Skeletal muscle satellite cell (primary cell): ENCODE data around the gene FAM43A.

Experiments
- H3K27me3 ChIP-seq: 2 replicates; pipeline ENCODE4 v1.7.0; 2013; ENCODE audit warnings: low read length; ENCODE audit not compliant: control insufficient read depth, insufficient read depth
- H3K36me3 ChIP-seq: 2 replicates; pipeline ENCODE4 v1.7.0; 2013; ENCODE audit warnings: mild to moderate bottlenecking, control low read depth, low read length; ENCODE audit not compliant: insufficient read depth
- H3K4me1 ChIP-seq: 2 replicates; pipeline ENCODE4 v1.7.0; 2013; ENCODE audit warnings: low read length; ENCODE audit not compliant: control insufficient read depth, insufficient read depth
- H3K4me2 ChIP-seq: 2 replicates; pipeline ENCODE4 v1.7.0; 2013; ENCODE audit warnings: mild to moderate bottlenecking, low read length
- H3K4me3 ChIP-seq: 2 replicates; pipeline ENCODE4 v1.7.0; 2013; ENCODE audit warnings: low read length
- H3K9ac ChIP-seq: 2 replicates; pipeline ENCODE4 v1.7.0; 2013; ENCODE audit warnings: mild to moderate bottlenecking, low read depth, low read length, moderate library complexity
- H3K9me3 ChIP-seq: replicated peaks from 2 replicates; pipeline ENCODE4 v1.7.0; 2013; ENCODE audit warnings: mild to moderate bottlenecking, control low read depth, low read length

The FAM43A gene

DNA sequence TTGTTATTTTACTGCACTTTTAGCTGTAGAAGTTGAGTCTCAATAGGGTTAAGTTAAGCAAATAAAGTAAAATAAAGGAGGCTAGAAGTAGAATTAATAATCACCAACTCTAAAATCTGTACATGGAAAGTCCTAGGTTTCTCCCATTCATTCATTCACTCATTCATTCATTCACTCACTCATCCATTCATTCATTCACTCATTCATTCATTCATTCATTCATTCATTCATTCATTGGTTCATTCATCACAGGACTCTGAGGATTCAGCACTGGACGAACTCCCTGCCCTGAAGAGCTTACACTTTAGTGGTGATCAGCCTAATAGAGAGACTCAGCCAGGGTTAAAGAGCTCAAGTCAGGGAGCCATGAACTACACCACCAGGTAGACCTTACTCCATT is 9.2 kb upstream of the FAM43A start:
- Histone ChIP-seq H3K27me3 (peaks cover 25% of the 10 kb centered on the region), H3K36me3 (no peaks in the 10 kb centered on the region), H3K4me2 (no peak overlapping the region), H3K4me1 (peaks cover 11% of the 10 kb centered on the region), H3K4me3 (no peak overlapping the region), H3K9ac (no peak overlapping the region), H3K9me3 (no peaks in the 10 kb centered on the region)

DNA sequence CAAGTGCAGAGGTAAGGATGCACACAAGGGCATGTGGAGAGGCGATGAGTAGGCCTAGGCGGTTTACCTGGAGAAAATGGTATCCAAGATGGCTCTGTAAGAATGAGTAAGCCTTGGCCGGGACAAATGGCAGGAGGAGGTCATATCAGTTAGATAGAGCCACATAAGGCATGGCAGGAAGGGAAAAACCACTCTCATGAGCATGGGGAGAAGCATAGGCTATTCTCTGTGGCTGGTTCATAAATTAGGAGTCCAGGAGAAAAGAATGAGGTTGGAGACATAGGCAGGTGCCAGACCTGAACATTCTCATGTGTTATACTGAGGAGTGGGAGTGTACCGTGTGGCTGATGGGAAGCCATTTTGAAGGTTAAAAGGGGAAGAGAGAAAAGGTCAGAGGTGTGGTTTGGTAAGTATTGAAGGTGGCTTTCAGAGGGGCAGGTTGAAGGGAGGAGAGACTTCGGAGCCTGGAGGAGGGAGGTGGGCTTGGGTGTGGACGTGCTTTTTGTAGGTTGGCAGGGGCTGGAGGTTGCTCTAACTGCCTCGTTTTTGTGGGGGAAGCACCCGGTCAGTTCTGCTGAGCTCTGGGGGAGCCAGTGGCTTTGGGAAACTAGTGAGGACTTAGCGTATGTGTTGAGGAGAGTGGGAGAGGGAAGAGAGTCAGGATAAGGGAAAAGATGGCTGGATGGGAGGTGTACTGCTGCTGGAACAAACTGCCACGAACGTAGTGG is 4.6 kb upstream of the FAM43A start:
- Histone ChIP-seq H3K36me3 (no peaks in the 10 kb centered on the region), H3K9ac (no peak overlapping the region), H3K4me3 (no peak overlapping the region), H3K4me1 (peaks cover 12% of the 10 kb centered on the region), H3K4me2 (no peak overlapping the region), H3K9me3 (no peaks in the 10 kb centered on the region), H3K27me3 (peaks cover 12% of the 10 kb centered on the region)

DNA sequence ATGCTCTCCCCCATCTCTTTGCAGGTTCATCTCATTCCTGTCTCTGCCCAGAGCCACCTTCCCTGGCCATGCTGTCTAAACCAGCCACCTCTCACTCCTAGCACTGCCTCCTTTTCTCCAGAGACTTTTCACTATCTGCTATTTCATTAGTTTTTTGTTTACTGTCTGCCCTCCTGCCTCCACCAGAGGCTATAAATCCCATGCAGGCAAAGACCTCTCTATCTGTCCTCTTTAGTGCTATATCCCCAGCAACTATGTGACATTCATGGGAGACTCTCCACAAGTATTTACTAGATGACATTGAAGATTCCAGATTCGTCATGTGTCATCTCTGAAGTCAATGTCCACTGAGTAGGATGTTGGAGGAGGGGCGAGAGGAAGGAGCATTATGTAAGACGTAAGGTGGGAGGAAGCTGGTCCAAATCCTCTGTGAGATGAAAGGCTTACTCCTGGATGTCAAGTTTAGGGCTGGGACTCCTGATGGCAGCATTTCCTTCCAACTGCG is 3.4 kb upstream of the FAM43A start:
- Histone ChIP-seq H3K9ac (no peak overlapping the region), H3K4me2 (peak overlapping the region; percentile 67), H3K27me3 (peaks cover 5% of the 10 kb centered on the region), H3K9me3 (no peaks in the 10 kb centered on the region), H3K36me3 (no peaks in the 10 kb centered on the region), H3K4me1 (peaks cover 19% of the 10 kb centered on the region), H3K4me3 (no peak overlapping the region)

DNA sequence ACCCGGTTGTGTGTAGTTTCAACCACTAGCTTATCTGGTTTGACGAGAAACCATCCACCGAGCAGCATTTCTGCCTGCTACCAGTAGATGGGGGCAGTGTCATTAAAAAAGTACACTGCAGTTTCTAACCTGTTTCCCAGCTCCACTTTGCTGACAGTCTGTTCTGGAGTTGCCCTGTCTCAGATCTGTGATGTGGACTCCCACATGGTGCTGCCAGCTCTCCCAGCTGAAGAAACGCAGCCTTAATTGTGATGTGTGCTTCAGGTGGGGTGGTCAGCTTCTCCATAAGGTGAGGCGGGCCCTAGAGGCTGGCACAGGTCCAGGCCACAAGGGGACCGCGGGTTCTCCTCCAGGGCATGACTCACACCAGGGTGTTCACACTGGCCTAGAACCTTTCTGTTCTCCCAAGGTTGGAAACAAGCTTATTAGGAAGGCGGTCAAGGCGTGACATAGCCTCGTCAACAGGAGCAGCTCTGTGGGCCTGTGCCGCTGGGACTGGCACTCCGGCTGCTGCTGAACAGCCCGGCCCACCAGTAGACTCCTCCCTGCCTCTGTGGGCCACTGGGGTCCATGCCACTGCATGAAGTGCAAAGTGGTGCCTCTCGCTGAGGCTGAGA is 2.9 kb upstream of the FAM43A start:
- Histone ChIP-seq H3K4me1 (peaks cover 24% of the 10 kb centered on the region), H3K36me3 (no peaks in the 10 kb centered on the region), H3K27me3 (no peaks in the 10 kb centered on the region), H3K4me3 (no peak overlapping the region), H3K9me3 (no peaks in the 10 kb centered on the region), H3K4me2 (peak overlapping the region; percentile 67), H3K9ac (no peak overlapping the region)

DNA sequence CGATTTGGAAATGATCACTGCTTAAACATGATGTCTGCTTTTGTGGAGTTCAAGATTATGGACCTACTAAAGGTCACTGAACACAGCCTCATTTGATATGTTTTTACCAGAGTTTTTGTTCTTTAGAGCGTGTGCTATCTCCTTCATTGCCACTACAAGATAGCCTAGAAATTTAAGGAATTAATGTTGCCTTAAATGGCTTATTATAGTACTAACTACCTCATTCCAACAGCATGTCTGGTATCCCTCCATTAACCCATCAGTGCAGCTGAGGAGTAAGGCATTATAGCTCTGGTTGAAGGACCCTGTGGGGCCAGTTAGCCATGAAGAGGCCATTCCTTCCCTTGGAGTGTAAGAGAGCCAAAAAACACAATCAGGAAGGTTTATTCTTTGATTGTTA is 2.3 kb upstream of the FAM43A start:
- no peaks in the 10 kb centered on the region for H3K9me3 ChIP-seq
- no peaks in the 10 kb centered on the region for H3K27me3 ChIP-seq
- peak overlapping the region; percentile 67 for H3K4me2 ChIP-seq
- no peak overlapping the region for H3K9ac ChIP-seq
- H3K4me3 ChIP-seq, result no peak overlapping the region
- H3K36me3 ChIP-seq, result no peaks in the 10 kb centered on the region
- H3K4me1 ChIP-seq, result peaks cover 24% of the 10 kb centered on the region

DNA sequence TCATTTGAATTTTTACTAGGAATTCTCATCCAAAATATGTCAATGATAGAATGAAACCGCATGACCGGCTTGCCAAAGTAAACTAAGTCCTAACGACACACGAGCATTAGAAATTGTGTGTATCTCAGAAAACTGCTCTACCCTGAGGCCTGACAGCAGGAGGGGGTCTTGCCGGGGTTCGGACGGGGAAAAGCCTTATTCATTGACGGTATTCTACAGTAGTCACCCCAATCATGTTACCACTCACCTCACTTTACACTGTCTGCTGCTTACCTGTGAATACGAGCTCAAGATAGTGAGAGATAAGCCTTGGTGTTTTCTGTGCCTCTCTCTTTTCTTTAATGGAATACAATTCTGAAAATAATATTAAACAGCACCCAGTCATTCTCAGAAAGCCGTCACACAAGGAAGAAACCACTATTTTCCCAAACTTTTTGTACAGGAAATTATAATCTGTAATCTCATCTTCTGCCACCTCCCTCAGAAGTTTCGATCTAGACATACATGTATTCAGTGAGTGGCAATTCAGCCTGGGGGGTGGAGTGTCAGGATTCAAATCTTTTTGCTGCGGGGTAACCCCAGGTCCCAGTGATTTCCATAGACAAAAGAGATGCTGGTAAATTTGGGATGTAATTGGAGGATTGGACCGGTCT is 492 bp upstream of the FAM43A start:
- Histone ChIP-seq H3K4me1 (peaks cover 34% of the 10 kb centered on the region), H3K27me3 (no peaks in the 10 kb centered on the region), H3K9ac (peak overlapping the region; percentile 28), H3K36me3 (no peaks in the 10 kb centered on the region), H3K9me3 (no peaks in the 10 kb centered on the region), H3K4me2 (peak overlapping the region; percentile 98), H3K4me3 (peak overlapping the region; percentile 87)

DNA sequence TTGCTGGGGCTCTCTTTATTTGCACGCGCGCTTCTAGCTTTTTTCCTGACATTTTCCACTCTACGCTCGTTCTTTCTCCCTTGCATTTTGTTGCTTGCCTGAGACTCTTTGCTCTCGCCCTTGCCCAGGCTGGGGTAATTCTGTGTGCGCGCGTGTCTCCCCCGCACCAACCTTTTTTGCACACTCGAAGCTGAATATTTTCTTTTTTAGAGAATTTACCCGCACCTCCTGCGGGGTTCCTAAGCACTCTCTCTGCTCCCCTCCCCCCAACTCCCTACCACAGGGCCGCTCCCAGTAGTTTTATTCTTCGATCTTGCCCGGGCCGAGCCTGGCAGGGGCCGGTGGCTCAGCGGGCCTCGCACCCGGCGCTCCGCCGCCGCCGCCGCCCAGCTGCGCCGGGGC is 732 bp downstream of the FAM43A start:
- Histone ChIP-seq H3K9ac (peak overlapping the region; percentile 76), H3K9me3 (no peaks in the 10 kb centered on the region), H3K4me1 (peaks cover 34% of the 10 kb centered on the region), H3K4me3 (peak overlapping the region; percentile 87), H3K4me2 (peak overlapping the region; percentile 98), H3K36me3 (no peaks in the 10 kb centered on the region), H3K27me3 (peaks cover under 1% of the 10 kb centered on the region)

DNA sequence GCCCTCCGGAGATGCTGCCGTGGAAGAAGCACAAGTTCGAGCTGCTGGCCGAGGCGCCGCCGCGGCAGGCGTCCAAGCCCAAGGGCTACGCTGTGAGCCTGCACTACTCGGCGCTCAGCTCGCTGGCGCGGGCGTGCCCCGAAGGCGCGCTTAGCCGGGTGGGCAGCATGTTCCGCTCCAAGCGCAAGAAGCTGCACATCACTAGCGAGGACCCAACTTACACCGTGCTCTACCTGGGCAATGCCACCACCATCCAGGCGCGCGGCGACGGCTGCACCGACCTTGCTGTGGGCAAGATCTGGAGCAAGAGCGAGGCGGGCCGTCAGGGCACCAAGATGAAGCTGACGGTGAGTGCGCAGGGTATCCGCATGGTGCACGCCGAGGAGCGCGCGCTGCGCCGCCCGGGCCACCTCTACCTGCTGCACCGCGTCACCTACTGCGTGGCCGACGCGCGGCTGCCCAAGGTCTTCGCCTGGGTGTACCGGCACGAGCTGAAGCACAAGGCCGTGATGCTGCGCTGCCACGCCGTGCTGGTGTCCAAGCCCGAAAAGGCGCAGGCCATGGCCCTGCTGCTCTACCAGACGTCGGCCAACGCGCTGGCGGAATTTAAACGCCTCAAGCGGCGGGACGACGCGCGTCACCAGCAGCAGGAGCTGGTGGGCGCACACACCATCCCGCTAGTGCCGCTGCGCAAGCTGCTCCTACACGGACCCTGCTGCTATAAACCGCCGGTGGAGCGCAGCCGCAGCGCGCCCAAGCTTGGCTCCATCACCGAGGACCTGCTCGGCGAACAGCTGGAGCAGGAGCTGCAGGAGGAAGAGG is 1.3 kb downstream of the FAM43A start:
- Histone ChIP-seq H3K27me3 (peaks cover 4% of the 10 kb centered on the region), H3K4me2 (peak overlapping the region; percentile 98), H3K36me3 (no peaks in the 10 kb centered on the region), H3K4me1 (peaks cover 34% of the 10 kb centered on the region), H3K9me3 (no peaks in the 10 kb centered on the region), H3K4me3 (peak overlapping the region; percentile 87), H3K9ac (peak overlapping the region; percentile 76)

DNA sequence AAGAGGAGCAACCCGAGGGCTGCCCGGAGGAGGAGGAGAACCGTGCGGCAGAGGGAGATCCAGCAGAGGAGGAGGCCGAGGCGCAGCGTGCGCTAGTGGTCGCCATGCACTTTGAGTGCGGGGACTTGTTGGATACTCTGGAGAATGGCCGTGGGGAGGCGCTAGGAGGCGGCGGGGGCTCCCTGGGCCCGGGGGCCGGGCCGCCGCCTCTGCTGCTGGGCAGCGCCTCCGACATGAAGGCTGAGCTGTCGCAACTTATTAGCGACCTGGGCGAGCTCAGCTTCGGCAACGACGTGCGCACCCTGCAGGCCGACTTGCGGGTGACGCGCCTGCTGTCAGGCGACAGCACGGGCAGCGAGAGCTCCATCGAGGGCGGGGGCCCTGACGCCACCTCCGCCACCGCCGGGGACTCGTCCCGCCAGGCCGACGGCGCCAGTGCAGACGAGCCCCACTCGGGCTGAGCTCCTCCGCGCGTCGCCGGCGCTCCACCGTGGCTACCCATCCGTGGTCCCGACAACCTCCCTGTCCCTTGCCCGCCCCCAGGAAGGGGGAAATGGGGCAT is 2.0 kb downstream of the FAM43A start:
- H3K4me2 ChIP-seq, result peak overlapping the region; percentile 98
- H3K4me1 ChIP-seq, result peaks cover 33% of the 10 kb centered on the region
- peak overlapping the region; percentile 87 for H3K4me3 ChIP-seq
- H3K9me3 ChIP-seq, result no peaks in the 10 kb centered on the region
- peaks cover 4% of the 10 kb centered on the region for H3K27me3 ChIP-seq
- H3K9ac ChIP-seq, result peak overlapping the region; percentile 16
- no peaks in the 10 kb centered on the region for H3K36me3 ChIP-seq

DNA sequence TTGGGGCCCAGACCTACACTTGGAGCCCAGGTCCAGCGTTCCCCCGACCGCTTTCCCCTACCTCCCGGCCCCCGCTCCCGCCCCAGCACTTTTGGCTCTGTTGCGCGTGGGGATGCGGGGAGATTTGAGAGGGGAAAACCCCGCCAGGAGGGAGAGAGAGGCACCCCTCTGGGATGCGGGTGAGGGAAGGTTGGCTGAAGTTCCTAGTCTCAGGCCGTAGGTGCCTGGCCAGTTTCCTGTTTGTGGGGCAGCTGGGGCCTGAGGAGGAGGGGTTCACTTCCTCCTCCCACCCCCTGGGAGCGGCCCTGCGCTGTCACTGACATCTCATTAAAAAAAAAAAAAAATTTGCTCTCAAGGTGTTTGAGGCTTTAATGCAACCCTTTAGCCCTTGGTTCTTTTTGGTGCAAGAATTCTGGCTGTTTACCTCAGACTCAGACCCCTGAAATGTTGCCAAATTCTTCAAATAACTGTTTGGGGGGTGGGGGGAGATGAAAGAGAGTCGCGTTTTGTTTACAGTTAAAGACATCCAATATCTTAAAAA is 2.6 kb downstream of the FAM43A start:
- Histone ChIP-seq H3K4me1 (peaks cover 27% of the 10 kb centered on the region), H3K4me2 (peak overlapping the region; percentile 98), H3K36me3 (no peaks in the 10 kb centered on the region), H3K27me3 (peaks cover 4% of the 10 kb centered on the region), H3K9ac (peak overlapping the region; percentile 16), H3K4me3 (peak overlapping the region; percentile 87), H3K9me3 (no peaks in the 10 kb centered on the region)
